Measurements from ENCODE around the gene THRB. TPM values are rescaled to one million over a fixed set of nuclear protein-coding genes. Genes with fewer than 3 reads are reported as not detected.

The THRB gene
- total and polyA plus RNA-seq, 9 of the 15 experiments (the other 6 are each of a cell fraction or from before 2014, with no cell fraction given) = 1.7 to 14.9 (median 6.9) TPM

DNA sequence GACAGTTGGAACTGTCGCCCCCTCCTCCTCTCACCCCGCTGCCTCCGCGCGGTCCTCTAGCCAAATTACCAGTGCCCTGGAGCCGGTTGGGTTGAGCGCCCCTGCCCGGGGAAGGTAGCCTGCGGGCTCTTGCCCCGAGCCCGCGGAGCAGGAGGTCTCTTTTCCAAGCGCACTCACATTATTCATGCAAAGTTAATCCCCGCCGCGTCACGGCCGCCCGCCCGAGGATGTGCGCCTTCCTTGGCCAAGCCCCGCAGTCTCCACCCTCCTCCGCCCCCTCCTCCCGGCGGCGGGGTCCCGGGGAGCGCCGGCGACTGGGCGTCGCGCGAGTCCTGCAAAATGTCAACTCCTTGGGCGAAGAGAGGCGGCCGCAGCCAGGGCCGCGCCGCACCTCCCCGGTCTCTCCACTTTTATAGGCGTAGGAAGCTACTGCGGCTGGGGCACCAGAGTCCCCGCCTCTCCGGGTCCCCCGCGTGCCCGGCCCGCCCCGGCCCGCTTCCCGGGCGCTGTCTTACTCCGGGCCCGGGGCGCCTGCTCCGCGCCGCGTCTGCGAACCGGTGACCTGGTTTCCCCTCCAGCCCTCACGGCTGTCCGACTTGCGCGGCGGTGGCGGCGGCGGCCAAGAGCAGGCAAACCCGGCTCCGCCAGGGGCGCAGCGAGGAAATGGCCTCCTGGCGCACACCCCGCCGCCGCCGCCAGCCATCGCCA is at the start of gene THRB (continued):
- TF ChIP-seq ARID2 (IDR thresholded peaks at IDR 0.05) (no peak), KHSRP (IDR thresholded peaks at IDR 0.05) (no peak), NONO (IDR thresholded peaks at IDR 0.05; ENCODE audit: low read depth in 2 of 2, low read length in 1 of 2) (peak; percentile 60 to 93; a peak in 3 of 4 replicates), FIP1L1 (IDR thresholded peaks at IDR 0.05; ENCODE audit: low read depth, low read length, poor library complexity, severe bottlenecking) (peak; percentile 80), CTBP1 (IDR thresholded peaks at IDR 0.05; ENCODE audit: borderline replicate concordance) (no peak; the same call in 1 of the 2 replicates), YBX1 (IDR thresholded peaks at IDR 0.05) (no peak), RB1 (IDR thresholded peaks at IDR 0.05; ENCODE audit: low read depth) (0 out of 2 replicates have a peak, but pooled peaks have one; percentile 26), ZNF639 (CRISPR knock-in tag; conservative IDR thresholded peaks at IDR 0.05 in 1 of 2, IDR thresholded peaks at IDR 0.05 in 1 of 2) (peak in 1 of 2 experiments; percentile 86; a peak in 2 of 4 replicates), ZNF589 (CRISPR knock-in tag; IDR thresholded peaks at IDR 0.05; ENCODE audit: low read depth) (0 out of 2 replicates have a peak, but pooled peaks have one; percentile 25), PHF8 (IDR thresholded peaks at IDR 0.05; ENCODE audit: borderline replicate concordance, low read length) (peak; percentile 52; the same call in 1 of the 2 replicates), RBBP5 (IDR thresholded peaks at IDR 0.05; ENCODE audit: borderline replicate concordance, insufficient read depth, low read length, poor library complexity, severe bottlenecking) (peak; percentile 37), YY1 (IDR thresholded peaks at IDR 0.05; ENCODE audit: borderline replicate concordance in 1 of 3, control insufficient read depth in 1 of 3, extremely low read depth in 1 of 3, insufficient read depth in 3 of 3, insufficient read length in 1 of 3, insufficient replicate concordance in 2 of 3, low read depth in 1 of 3, low read length in 2 of 3) (peak in 2 of 3 experiments; percentile 68 to 78), ZNF121 (CRISPR knock-in tag; conservative IDR thresholded peaks at IDR 0.05) (no peak), MTA2 (IDR thresholded peaks at IDR 0.05; ENCODE audit: low read depth) (no peak), HNRNPLL (IDR thresholded peaks at IDR 0.05; ENCODE audit: low read depth, low read length, poor library complexity, severe bottlenecking) (peak; percentile 88), THRB (CRISPR knock-in tag; conservative IDR thresholded peaks at IDR 0.05) (no peak), TOE1 (IDR thresholded peaks at IDR 0.05; ENCODE audit: borderline replicate concordance) (0 out of 2 replicates have a peak, but pooled peaks have one; percentile 2), TOE1 (CRISPR knock-in tag; IDR thresholded peaks at IDR 0.05; ENCODE audit: borderline replicate concordance, low read depth) (no peak)
- TF ChIP-seq, protein P1, sequence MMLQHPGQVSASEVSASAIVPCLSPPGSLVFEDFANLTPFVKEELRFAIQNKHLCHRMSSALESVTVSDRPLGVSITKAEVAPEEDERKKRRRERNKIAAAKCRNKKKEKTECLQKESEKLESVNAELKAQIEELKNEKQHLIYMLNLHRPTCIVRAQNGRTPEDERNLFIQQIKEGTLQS (IDR thresholded peaks at IDR 0.05) = no peak
- TF ChIP-seq, protein P1 (CRISPR knock-in tag; conservative IDR thresholded peaks at IDR 0.05) = peak; percentile 26; the same call in 1 of the 2 replicates

Measured in K562 (cell line).